ENCODE data around the gene ZNF254. TPM values are rescaled to one million over a fixed set of nuclear protein-coding genes. Genes with fewer than 3 reads are reported as not detected.

ZNF254 gene
- polyA plus RNA-seq, 1 donor from 2014 or later = 49.1 TPM

DNA sequence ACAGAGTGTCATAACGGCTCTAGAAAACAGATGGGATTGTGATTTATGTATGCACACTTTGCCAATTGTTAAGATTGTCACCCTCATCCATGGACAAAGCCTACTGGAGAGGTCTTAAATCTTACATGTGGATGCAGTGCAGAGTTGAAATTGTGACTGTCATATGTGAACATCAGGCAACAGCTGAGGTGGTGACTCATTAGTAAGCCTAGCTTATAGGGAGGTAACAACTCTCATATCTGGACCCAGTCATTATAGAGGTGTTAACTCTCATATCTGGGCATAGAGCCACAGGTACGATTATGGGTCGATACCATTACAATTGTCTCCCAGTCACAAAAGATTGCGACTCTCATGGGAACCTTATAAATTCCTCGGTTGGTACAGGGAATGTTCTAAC lies 29.8 kb upstream of the ZNF254 start:
- Histone ChIP-seq H3K4me3 (ENCODE audit: low read length) (no peak overlapping the region), H3K36me3 (ENCODE audit: insufficient read depth, low read length) (peaks cover 10% of the 10 kb centered on the region), H2AFZ (ENCODE audit: low read depth, low read length) (no peak overlapping the region), H3K4me2 (ENCODE audit: low read length) (no peak overlapping the region), H3F3A (ENCODE audit: insufficient read depth, low read length, poor library complexity, severe bottlenecking) (no peaks in the 10 kb centered on the region), H3K9ac (ENCODE audit: low read length) (no peak overlapping the region), H3K9me3 (ENCODE audit: low read length) (no peaks in the 10 kb centered on the region), H3K27ac (ENCODE audit: low read length) (no peak overlapping the region), H4K20me1 (ENCODE audit: insufficient read depth) (no peaks in the 10 kb centered on the region), H3K79me2 (replicated peaks; ENCODE audit: insufficient read depth, low read length) (no peaks in the 10 kb centered on the region), H3K27me3 (ENCODE audit: insufficient read depth, low read depth, low read length) (no peaks in the 10 kb centered on the region), H3K9me2 (ENCODE audit: insufficient read depth, low read length) (no peaks in the 10 kb centered on the region)
- TF ChIP-seq EZH2 (IDR thresholded peaks at IDR 0.05; ENCODE audit: borderline replicate concordance, insufficient read depth, low read length, poor library complexity, severe bottlenecking) (no peak), RAD21 (conservative IDR thresholded peaks at IDR 0.05) (no peak), SMC3 (conservative IDR thresholded peaks at IDR 0.05; ENCODE audit: poor library complexity) (no peak)
- TF ChIP-seq, protein P1, sequence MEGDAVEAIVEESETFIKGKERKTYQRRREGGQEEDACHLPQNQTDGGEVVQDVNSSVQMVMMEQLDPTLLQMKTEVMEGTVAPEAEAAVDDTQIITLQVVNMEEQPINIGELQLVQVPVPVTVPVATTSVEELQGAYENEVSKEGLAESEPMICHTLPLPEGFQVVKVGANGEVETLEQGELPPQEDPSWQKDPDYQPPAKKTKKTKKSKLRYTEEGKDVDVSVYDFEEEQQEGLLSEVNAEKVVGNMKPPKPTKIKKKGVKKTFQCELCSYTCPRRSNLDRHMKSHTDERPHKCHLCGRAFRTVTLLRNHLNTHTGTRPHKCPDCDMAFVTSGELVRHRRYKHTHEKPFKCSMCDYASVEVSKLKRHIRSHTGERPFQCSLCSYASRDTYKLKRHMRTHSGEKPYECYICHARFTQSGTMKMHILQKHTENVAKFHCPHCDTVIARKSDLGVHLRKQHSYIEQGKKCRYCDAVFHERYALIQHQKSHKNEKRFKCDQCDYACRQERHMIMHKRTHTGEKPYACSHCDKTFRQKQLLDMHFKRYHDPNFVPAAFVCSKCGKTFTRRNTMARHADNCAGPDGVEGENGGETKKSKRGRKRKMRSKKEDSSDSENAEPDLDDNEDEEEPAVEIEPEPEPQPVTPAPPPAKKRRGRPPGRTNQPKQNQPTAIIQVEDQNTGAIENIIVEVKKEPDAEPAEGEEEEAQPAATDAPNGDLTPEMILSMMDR (IDR thresholded peaks at IDR 0.05; ENCODE audit: poor library complexity, severe bottlenecking) = no peak

DNA sequence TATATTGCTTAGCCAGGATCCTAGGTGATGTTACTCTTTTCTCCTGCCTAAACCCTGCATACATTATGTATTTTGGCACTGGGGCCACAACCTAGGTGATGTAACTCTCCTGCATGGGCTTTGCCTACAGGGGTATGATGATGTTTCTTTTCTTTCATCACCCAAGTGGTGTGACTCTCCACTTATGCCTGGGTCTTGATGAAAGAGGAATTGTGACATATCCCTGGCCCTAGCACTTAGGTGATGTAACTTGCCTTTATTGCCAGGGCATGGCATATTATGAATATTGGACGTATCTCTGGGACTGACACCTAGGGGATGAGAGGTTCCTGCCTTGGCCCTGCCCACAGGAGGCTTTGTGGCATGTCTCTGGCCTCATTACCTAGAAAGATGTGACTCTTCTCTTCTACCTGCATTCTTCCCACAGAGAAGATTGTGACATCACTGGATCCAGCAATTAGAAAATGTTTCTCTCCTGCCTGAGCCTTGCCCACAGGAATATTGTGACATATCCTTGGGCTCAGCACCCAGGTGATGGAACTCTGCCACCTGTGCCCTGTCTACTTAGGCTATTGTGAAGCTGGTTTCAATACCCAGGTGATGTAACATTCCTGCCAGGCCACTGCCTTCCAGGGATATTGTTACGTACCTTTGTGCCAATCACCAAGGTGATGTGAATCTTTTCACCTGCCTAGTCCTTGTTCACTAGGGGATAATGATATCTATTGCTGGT lies 27.3 kb upstream of the ZNF254 start:
- H3K4me2 ChIP-seq (ENCODE audit: low read length) = no peak overlapping the region
- no peaks in the 10 kb centered on the region for H3K36me3 ChIP-seq (ENCODE audit: insufficient read depth, low read length)
- H3K9ac ChIP-seq (ENCODE audit: low read length) = no peak overlapping the region
- no peaks in the 10 kb centered on the region for H3K9me2 ChIP-seq (ENCODE audit: insufficient read depth, low read length)
- H3K4me3 ChIP-seq (ENCODE audit: low read length) = no peak overlapping the region
- no peak for TF ChIP-seq SMC3 (conservative IDR thresholded peaks at IDR 0.05; ENCODE audit: poor library complexity)
- no peak for TF ChIP-seq EP300 (conservative IDR thresholded peaks at IDR 0.05; ENCODE audit: poor library complexity, severe bottlenecking)
- TF ChIP-seq, protein P1 (IDR thresholded peaks at IDR 0.05; ENCODE audit: poor library complexity, severe bottlenecking) = no peak
- no peak for TF ChIP-seq EZH2 (IDR thresholded peaks at IDR 0.05; ENCODE audit: borderline replicate concordance, insufficient read depth, low read length, poor library complexity, severe bottlenecking)
- TF ChIP-seq, protein P2, sequence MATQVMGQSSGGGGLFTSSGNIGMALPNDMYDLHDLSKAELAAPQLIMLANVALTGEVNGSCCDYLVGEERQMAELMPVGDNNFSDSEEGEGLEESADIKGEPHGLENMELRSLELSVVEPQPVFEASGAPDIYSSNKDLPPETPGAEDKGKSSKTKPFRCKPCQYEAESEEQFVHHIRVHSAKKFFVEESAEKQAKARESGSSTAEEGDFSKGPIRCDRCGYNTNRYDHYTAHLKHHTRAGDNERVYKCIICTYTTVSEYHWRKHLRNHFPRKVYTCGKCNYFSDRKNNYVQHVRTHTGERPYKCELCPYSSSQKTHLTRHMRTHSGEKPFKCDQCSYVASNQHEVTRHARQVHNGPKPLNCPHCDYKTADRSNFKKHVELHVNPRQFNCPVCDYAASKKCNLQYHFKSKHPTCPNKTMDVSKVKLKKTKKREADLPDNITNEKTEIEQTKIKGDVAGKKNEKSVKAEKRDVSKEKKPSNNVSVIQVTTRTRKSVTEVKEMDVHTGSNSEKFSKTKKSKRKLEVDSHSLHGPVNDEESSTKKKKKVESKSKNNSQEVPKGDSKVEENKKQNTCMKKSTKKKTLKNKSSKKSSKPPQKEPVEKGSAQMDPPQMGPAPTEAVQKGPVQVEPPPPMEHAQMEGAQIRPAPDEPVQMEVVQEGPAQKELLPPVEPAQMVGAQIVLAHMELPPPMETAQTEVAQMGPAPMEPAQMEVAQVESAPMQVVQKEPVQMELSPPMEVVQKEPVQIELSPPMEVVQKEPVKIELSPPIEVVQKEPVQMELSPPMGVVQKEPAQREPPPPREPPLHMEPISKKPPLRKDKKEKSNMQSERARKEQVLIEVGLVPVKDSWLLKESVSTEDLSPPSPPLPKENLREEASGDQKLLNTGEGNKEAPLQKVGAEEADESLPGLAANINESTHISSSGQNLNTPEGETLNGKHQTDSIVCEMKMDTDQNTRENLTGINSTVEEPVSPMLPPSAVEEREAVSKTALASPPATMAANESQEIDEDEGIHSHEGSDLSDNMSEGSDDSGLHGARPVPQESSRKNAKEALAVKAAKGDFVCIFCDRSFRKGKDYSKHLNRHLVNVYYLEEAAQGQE (IDR thresholded peaks at IDR 0.05; ENCODE audit: borderline replicate concordance) = no peak
- no peaks in the 10 kb centered on the region for H3F3A ChIP-seq (ENCODE audit: insufficient read depth, low read length, poor library complexity, severe bottlenecking)
- no peaks in the 10 kb centered on the region for H3K79me2 ChIP-seq (replicated peaks; ENCODE audit: insufficient read depth, low read length)
- no peak overlapping the region for H3K27ac ChIP-seq (ENCODE audit: low read length)
- no peaks in the 10 kb centered on the region for H4K20me1 ChIP-seq (ENCODE audit: insufficient read depth)
- no peaks in the 10 kb centered on the region for H3K9me3 ChIP-seq (ENCODE audit: low read length)
- H2AFZ ChIP-seq (ENCODE audit: low read depth, low read length) = no peak overlapping the region
- H3K27me3 ChIP-seq (ENCODE audit: insufficient read depth, low read depth, low read length) = no peaks in the 10 kb centered on the region

All from neural cell (in vitro differentiated cells).